ENCODE measurements around the gene CCSER1.
A peak's percentile ranks its signal among the peaks of the same experiment; 100 is the strongest.
"Not testable (repeated sequence)": the region's sequence is repeated elsewhere in the genome, so short reads cannot be mapped to it uniquely, and the experiment has no call there.

Gene CCSER1

GRCh38 chr4:90299373-90299772, 172.2 kb downstream of the CCSER1 start:
- H3K27me3 ChIP-seq (replicated peaks) = no peaks in the 10 kb centered on the region
- TF ChIP-seq CTCF (IDR thresholded peaks at IDR 0.05; ENCODE audit: low read depth, low read length, missing control alignments) = no peak
- H3K4me3 ChIP-seq (ENCODE audit: low read depth, low read length) = no peak overlapping the region
- no peak overlapping the region for H3K27ac ChIP-seq
- H3K36me3 ChIP-seq (replicated peaks) = no peaks in the 10 kb centered on the region
- no peak for DNase-seq
- in situ Hi-C loops (cut with HindIII; ENCODE audit: low pct_ligation_motif_present, low sequenced_read_pairs) = no loop called here

DNA sequence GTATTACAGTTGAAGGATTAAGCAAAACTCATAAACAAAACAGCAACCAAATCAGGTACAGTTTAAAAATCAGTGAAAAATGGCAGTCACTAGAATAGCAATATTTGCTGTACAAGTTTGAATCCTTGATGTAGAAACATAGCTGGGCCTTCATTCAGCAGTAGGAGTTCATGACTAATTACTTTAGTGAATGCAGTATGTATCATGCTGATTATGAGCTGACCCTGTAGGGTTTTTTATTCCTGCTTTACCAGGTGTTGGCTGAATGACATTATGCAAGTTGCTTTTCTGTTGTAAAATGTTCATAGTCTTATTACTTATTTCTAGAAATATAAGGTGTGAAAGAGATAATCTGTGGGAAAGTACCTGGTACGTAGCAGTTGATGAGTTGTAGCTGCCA, 179.6 kb downstream of the CCSER1 start:
- in situ Hi-C loops (cut with HindIII; ENCODE audit: low pct_ligation_motif_present, low sequenced_read_pairs) = no loop called here
- no peaks in the 10 kb centered on the region for H3K36me3 ChIP-seq (replicated peaks)
- no peak overlapping the region for H3K4me3 ChIP-seq (ENCODE audit: low read depth, low read length)
- H3K27me3 ChIP-seq (replicated peaks) = no peaks in the 10 kb centered on the region
- no peak overlapping the region for H3K27ac ChIP-seq
- no peak for DNase-seq
- no peak for TF ChIP-seq CTCF (IDR thresholded peaks at IDR 0.05; ENCODE audit: low read depth, low read length, missing control alignments)

DNA sequence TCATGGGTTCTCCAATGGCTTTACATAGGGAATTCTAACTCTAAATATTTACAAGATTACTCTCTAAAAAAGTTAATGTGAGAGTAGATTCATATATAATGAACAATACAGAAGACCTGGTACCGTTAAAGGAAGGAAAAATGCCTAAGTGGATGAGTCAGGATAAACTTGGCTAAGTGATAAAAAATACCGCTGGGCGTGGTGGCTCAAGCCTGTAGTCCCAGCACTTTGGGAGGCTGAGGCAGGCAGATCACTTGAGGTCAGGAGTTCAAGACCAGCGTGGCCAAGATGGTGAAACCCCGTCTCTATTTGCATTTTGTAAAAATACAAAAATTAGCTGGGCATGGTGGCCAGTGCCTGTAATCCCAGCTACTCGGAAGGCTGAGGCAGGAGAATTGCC, 189.9 kb downstream of the CCSER1 start:
- H3K36me3 ChIP-seq (replicated peaks); H3K4me3 ChIP-seq (ENCODE audit: low read depth, low read length); in situ Hi-C loops (cut with HindIII; ENCODE audit: low pct_ligation_motif_present, low sequenced_read_pairs); H3K27me3 ChIP-seq (replicated peaks): not testable (repeated sequence)
- H3K27ac ChIP-seq = peak overlapping the region; percentile 98
- peak; percentile 65 for DNase-seq

DNA sequence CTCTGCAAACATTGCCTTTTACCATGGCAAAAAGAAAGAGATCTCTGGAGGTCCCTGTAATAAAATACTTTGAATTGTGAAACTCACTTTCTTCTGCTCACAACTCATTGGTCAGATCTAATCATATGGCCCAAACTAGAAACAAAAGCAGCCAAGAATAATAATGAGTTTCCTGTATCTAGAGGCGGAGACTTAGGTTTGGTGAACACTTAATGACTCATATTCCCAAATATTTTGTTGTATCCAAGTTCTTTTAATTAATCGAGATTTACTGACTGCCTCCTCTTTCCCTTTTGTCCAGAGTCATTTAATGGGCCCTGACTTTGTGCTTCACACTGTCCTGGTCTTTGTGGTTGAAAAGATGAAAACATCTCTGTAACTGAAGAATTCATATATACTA, 190.6 kb downstream of the CCSER1 start:
- TF ChIP-seq CTCF (IDR thresholded peaks at IDR 0.05; ENCODE audit: low read depth, low read length, missing control alignments) = no peak
- no peaks in the 10 kb centered on the region for H3K36me3 ChIP-seq (replicated peaks)
- H3K27me3 ChIP-seq (replicated peaks) = no peaks in the 10 kb centered on the region
- peak overlapping the region; percentile 98 for H3K27ac ChIP-seq
- in situ Hi-C loops (cut with HindIII; ENCODE audit: low pct_ligation_motif_present, low sequenced_read_pairs) = no loop called here
- peak; percentile 72 for DNase-seq
- peak overlapping the region; percentile 6 for H3K4me3 ChIP-seq (ENCODE audit: low read depth, low read length)

DNA sequence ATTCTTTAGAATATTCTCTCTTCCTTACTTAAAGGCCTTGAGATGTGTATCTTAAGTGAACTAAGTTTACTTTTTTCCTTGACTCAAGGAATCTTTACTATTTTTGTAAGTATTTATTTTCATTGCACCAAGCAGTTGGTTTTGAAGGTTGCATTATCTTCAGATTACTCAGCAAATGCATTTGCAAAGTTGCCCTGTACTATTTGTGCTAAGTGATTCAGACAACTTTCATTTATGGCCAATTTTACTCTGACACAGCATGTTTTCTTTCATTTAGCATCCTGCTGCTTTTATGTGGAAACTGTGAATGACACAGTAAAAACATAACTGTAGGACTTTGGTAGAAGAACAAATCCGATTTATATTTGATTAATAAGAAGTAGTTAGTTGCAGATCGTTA, 191.0 kb downstream of the CCSER1 start:
- no peak overlapping the region for H3K4me3 ChIP-seq (ENCODE audit: low read depth, low read length)
- in situ Hi-C loops (cut with HindIII; ENCODE audit: low pct_ligation_motif_present, low sequenced_read_pairs) = no loop called here
- TF ChIP-seq CTCF (IDR thresholded peaks at IDR 0.05; ENCODE audit: low read depth, low read length, missing control alignments) = no peak
- peak; percentile 61 for DNase-seq
- no peaks in the 10 kb centered on the region for H3K36me3 ChIP-seq (replicated peaks)
- no peaks in the 10 kb centered on the region for H3K27me3 ChIP-seq (replicated peaks)
- H3K27ac ChIP-seq = peak overlapping the region; percentile 98

GRCh38 chr4:90328558-90328957, 201.4 kb downstream of the CCSER1 start:
- Histone ChIP-seq H3K4me3 (ENCODE audit: low read depth, low read length) (no peak overlapping the region), H3K27me3 (replicated peaks) (no peaks in the 10 kb centered on the region), H3K36me3 (replicated peaks) (no peaks in the 10 kb centered on the region), H3K27ac (no peak overlapping the region)
- no peak for DNase-seq
- in situ Hi-C loops (cut with HindIII; ENCODE audit: low pct_ligation_motif_present, low sequenced_read_pairs) = no loop called here
- TF ChIP-seq CTCF (IDR thresholded peaks at IDR 0.05; ENCODE audit: low read depth, low read length, missing control alignments) = no peak

Data from brain microvascular endothelial cell (primary cell).